ENCODE data around the gene ZNF653. TPM values are rescaled to one million over a fixed set of nuclear protein-coding genes. Genes with fewer than 3 reads are reported as not detected.

The ZNF653 gene
- total and polyA plus RNA-seq, 9 of the 15 experiments (the other 6 are each of a cell fraction or from before 2014, with no cell fraction given): 1.6 to 8.0 (median 4.2) TPM; not detected in 2

- TF ChIP-seq ZNF518B (CRISPR knock-in tag; IDR thresholded peaks at IDR 0.05) (no peak), THAP7 (CRISPR knock-in tag; IDR thresholded peaks at IDR 0.05) (peak; percentile 100), RBFOX2 (IDR thresholded peaks at IDR 0.05; ENCODE audit: low read depth, low read length) (peak; percentile 78), CHCHD3 (CRISPR knock-in tag; IDR thresholded peaks at IDR 0.05) (no peak), HIVEP1 (CRISPR knock-in tag; IDR thresholded peaks at IDR 0.05) (no peak), SAFB2 (IDR thresholded peaks at IDR 0.05; ENCODE audit: borderline replicate concordance, low read depth, low read length, severe bottlenecking) (no peak), CREB1 (IDR thresholded peaks at IDR 0.05) (peak; percentile 89), CREB1 (CRISPR knock-in tag; IDR thresholded peaks at IDR 0.05) (peak; percentile 93), ETS1 (conservative IDR thresholded peaks at IDR 0.05; ENCODE audit: control insufficient read depth, low read depth, low read length) (peak; percentile 79), HNRNPH1 (optimal IDR thresholded peaks at IDR 0.05; ENCODE audit: low read depth, low read length) (no peak), PHB2 (IDR thresholded peaks at IDR 0.05; ENCODE audit: low read depth) (no peak), MYBL2 (IDR thresholded peaks at IDR 0.05; ENCODE audit: low read depth) (peak; percentile 83), MYBL2 (CRISPR knock-in tag; IDR thresholded peaks at IDR 0.05; ENCODE audit: borderline replicate concordance) (no peak), ADNP (tag; IDR thresholded peaks at IDR 0.05) (no peak), NFIX (CRISPR knock-in tag; IDR thresholded peaks at IDR 0.05; ENCODE audit: low read depth) (no peak), E2F4 (CRISPR knock-in tag; IDR thresholded peaks at IDR 0.05; ENCODE audit: low read depth) (peak; percentile 77; the same call in 1 of the 2 replicates), NFYB (IDR thresholded peaks at IDR 0.05; ENCODE audit: extremely low read depth, insufficient read length) (peak; percentile 91), PPARD (CRISPR knock-in tag; IDR thresholded peaks at IDR 0.05) (no peak), DACH1 (IDR thresholded peaks at IDR 0.05; ENCODE audit: partially characterized antibody) (no peak), EHMT2 (IDR thresholded peaks at IDR 0.05) (no peak), ATF1 (CRISPR knock-in tag; IDR thresholded peaks at IDR 0.05) (no peak), ATF1 (tag; IDR thresholded peaks at IDR 0.05) (peak; percentile 96)
Measured at GRCh38 chr19:11435057-11435832, 70.4 kb downstream of the ZNF653 start, which contains the start of the genes ODAD3 and PRKCSH (continued).

Data from K562 (cell line).